Neural crest cell (in vitro differentiated cells): ENCODE measurements around the gene CDC42BPA. TPM values are rescaled to one million over a fixed set of nuclear protein-coding genes. Genes with fewer than 3 reads are reported as not detected.

ENCODE experiments used
- DNase-seq: peaks from one replicate; pipeline ENCODE4 v3.0.0; 2021; ENCODE audit warnings: low read depth, mixed read lengths, low spot score
- H3K27ac Mint-ChIP-seq: one replicate; pipeline ENCODE4 v1.8.0; 2021; ENCODE audit warnings: mild to moderate bottlenecking, mixed read lengths; ENCODE audit not compliant: unreplicated experiment
- H3K27me3 Mint-ChIP-seq: 2 replicates; pipeline ENCODE4 v1.8.0; 2021; ENCODE audit warnings: low read depth, mild to moderate bottlenecking, mixed read lengths
- H3K36me3 Mint-ChIP-seq: 2 replicates; pipeline ENCODE4 v1.8.0; 2021; ENCODE audit warnings: low read depth, mild to moderate bottlenecking, mixed read lengths
- H3K4me1 Mint-ChIP-seq: 2 replicates; pipeline ENCODE4 v1.8.0; 2021; ENCODE audit warnings: mixed read lengths
- H3K4me3 Mint-ChIP-seq: one replicate; pipeline ENCODE4 v1.8.0; 2021; ENCODE audit warnings: mild to moderate bottlenecking, mixed read lengths
- H3K9me3 Mint-ChIP-seq: 2 replicates; pipeline ENCODE4 v1.8.0; 2021; ENCODE audit warnings: mixed read lengths
- total RNA-seq: library from RNA; stranded (reverse); gene quantifications from 2 replicates; pipeline ENCODE4 v1.2.1, GENCODE V29; 2021
- TF ChIP-seq, protein P1 (sequence below): fragments of 200-600 bp; sonication (generic); conservative IDR thresholded peaks from 2 replicates; pipeline ENCODE4 v1.5.0; 2021; ENCODE audit warnings: antibody characterized with exemption, mild to moderate bottlenecking

CDC42BPA gene
- total RNA-seq, 1 donor from 2014 or later: 35.6 TPM

DNA sequence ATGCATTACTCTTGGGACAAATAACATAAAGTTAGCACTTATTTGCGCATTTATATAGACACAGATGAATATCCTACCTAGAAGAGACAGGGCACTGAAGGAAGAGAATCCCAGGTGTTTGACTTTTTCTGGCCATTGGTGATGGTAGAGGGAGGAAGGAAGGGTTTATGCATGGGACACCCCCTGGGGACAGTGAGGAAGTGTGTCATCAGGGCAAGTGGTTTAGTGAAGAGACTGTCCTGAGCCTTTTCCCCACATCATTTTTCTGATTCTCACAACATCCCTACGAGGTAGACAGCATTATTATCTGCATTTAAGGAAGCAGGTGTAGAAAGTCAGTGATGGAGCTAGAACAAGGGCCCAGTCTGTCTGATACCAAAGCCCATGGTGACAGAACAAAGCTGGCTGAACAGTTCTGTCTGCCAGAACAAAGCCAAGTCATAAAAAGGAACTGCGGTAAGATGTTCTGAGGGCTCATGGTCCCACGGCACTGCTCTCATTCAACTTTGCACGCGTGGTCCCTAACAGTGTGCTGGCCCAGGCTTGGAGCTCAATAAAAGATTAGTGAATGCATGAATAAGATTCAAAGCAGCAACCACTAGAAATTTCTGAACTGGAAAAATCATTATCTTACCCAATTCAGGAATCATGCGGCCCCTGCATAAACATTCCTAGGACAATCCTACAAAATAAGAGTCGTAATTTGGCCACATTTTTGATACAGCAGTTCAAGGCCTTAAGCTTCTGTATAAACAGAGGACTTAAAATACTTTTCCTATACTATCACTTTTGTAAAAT lies 12.2 kb upstream of the CDC42BPA start:
- no peaks in the 10 kb centered on the region for H3K36me3 Mint-ChIP-seq
- no peaks in the 10 kb centered on the region for H3K27me3 Mint-ChIP-seq
- H3K9me3 Mint-ChIP-seq: peaks cover 8% of the 10 kb centered on the region
- H3K4me1 Mint-ChIP-seq: peaks cover 10% of the 10 kb centered on the region
- TF ChIP-seq, protein P1, sequence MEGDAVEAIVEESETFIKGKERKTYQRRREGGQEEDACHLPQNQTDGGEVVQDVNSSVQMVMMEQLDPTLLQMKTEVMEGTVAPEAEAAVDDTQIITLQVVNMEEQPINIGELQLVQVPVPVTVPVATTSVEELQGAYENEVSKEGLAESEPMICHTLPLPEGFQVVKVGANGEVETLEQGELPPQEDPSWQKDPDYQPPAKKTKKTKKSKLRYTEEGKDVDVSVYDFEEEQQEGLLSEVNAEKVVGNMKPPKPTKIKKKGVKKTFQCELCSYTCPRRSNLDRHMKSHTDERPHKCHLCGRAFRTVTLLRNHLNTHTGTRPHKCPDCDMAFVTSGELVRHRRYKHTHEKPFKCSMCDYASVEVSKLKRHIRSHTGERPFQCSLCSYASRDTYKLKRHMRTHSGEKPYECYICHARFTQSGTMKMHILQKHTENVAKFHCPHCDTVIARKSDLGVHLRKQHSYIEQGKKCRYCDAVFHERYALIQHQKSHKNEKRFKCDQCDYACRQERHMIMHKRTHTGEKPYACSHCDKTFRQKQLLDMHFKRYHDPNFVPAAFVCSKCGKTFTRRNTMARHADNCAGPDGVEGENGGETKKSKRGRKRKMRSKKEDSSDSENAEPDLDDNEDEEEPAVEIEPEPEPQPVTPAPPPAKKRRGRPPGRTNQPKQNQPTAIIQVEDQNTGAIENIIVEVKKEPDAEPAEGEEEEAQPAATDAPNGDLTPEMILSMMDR: no peak
- no peak overlapping the region for H3K4me3 Mint-ChIP-seq
- DNase-seq: no peak
- no peak overlapping the region for H3K27ac Mint-ChIP-seq

- no peak overlapping the region for H3K27ac Mint-ChIP-seq
- TF ChIP-seq, protein P1: no peak
- no peak overlapping the region for H3K4me3 Mint-ChIP-seq
- peaks cover 10% of the 10 kb centered on the region for H3K4me1 Mint-ChIP-seq
- no peaks in the 10 kb centered on the region for H3K36me3 Mint-ChIP-seq
- no peaks in the 10 kb centered on the region for H3K27me3 Mint-ChIP-seq
- no peak for DNase-seq
- peaks cover 5% of the 10 kb centered on the region for H3K9me3 Mint-ChIP-seq
Measured at GRCh38 chr1:227328405-227329019, 10.2 kb upstream of the CDC42BPA start.

GRCh38 chr1:227325156-227325555 lies 6.9 kb upstream of the CDC42BPA start:
- no peak overlapping the region for H3K27ac Mint-ChIP-seq
- no peaks in the 10 kb centered on the region for H3K27me3 Mint-ChIP-seq
- no peaks in the 10 kb centered on the region for H3K36me3 Mint-ChIP-seq
- DNase-seq: no peak
- TF ChIP-seq, protein P1: no peak
- H3K4me1 Mint-ChIP-seq: peaks cover 13% of the 10 kb centered on the region
- no peak overlapping the region for H3K4me3 Mint-ChIP-seq
- no peaks in the 10 kb centered on the region for H3K9me3 Mint-ChIP-seq

GRCh38 chr1:227323967-227324268 lies 5.6 kb upstream of the CDC42BPA start:
- Mint-ChIP-seq H3K4me1 (peaks cover 20% of the 10 kb centered on the region), H3K9me3 (no peaks in the 10 kb centered on the region), H3K27ac (no peak overlapping the region), H3K27me3 (no peaks in the 10 kb centered on the region), H3K4me3 (no peak overlapping the region), H3K36me3 (no peaks in the 10 kb centered on the region)
- TF ChIP-seq, protein P1: no peak
- DNase-seq: no peak

DNA sequence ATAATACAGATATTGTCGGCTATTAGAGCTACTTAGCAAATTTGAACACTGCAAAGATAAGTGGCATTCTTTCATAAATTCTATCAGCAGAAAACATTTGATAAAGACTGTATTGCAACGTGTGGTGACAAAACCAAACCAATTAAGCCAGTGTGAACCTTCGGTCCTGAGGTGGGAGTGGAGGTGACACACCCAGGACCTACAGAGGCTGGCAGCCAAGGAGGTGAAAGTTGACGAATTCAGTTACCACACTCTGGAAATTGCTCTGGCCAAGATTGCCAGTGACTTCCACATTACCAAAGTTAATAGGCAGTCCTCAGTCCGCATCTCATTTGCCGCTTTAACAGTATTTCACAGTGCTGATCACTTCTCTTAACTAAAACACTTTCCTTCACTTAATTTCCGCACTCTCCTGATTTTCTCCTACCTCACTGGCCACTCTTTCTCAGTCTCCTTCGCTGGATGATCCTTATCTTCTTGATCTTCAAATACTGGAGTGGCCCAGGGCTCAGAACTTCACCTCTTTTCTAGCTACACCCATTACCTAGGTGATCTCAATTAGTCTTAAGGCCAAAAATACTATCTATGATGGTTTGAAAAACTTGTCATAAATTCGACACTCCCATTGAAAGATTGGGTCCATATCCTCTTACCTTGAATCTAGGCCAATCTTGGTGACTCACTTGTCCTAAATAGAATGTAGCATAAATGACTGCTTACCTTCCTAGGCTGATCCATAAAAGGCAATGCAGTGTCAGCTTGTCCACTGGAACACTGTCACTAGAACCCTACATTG lies 5.1 kb upstream of the CDC42BPA start:
- Mint-ChIP-seq H3K27me3 (no peaks in the 10 kb centered on the region), H3K36me3 (no peaks in the 10 kb centered on the region), H3K9me3 (no peaks in the 10 kb centered on the region), H3K4me1 (peaks cover 20% of the 10 kb centered on the region), H3K27ac (no peak overlapping the region), H3K4me3 (no peak overlapping the region)
- DNase-seq: no peak
- TF ChIP-seq, protein P1: no peak
